Omental fat pad (tissue), 4 donors: Measurements from ENCODE around the gene TFB1M. TPM values are rescaled to one million over a fixed set of nuclear protein-coding genes. Genes with fewer than 3 reads are reported as not detected.
"Not testable (repeated sequence)": the region's sequence is repeated elsewhere in the genome, so short reads cannot be mapped to it uniquely, and the experiment has no call there.

Experiments
- ATAC-seq: fragments of 150-250 bp; one replicate; pipeline ENCODE4 v1.9.1; 2016; ENCODE audit warnings: mild to moderate bottlenecking, moderate library complexity; ENCODE audit not compliant: low FRiP score
- DNase-seq: peaks from one replicate; pipeline ENCODE4 v3.0.0-alpha.2; 2019; ENCODE audit warnings: low spot score
- total RNA-seq, 4 donors: library from RNA; depleted of rRNA; stranded (reverse); fragments of >200 nt; gene quantifications; one replicate each; pipeline ENCODE4 v1.1.0, GENCODE V29; 2016
- TF ChIP-seq, protein P1 (sequence below), 3 donors: fragments of 450-650 bp; IDR thresholded peaks; one replicate each; pipeline ENCODE4 v1.5.1; 2016 to 2017; ENCODE audit warnings: antibody characterized with exemption in 3 of 3, mild to moderate bottlenecking in 3 of 3, moderate library complexity in 2 of 3

The TFB1M gene
- total RNA-seq, 4 donors from 2014 or later = 6.4 to 9.2 (median 7.2) TPM

DNA sequence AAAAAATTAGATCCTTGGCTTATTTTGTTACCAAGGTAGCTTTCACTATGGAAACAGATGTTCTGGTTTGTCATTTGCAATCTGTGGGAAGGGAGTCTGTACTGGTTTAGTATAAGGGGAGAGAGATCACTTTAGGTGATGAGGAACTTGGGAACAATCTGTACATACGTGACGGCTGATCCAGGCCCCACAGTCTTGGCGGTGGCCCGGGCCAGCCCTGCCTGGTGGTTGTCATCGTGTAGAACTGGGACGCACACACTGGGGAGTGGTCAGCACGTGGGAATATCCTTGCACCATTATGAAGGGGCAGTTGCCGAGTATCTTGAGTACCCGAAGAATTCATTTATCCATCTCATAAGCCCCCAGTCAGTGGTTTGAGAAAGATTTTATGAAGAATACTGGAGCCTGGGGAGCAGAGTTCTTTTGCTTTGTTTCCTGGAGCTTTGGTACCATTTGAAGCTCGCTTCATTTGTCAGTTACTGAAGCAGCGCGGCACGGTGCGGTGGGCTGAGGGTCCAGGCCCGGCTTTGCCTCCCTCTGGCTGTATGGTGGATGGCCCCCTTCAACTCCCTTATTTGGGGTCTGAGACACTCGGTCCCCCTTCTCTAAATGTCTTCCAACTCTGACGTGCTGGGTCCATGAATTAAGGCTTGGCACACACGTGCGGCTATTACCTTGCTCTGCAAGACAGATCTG is 73.2 kb downstream of the TFB1M start:
- DNase-seq (no peak), ATAC-seq (no peak)
- TF ChIP-seq, protein P1, sequence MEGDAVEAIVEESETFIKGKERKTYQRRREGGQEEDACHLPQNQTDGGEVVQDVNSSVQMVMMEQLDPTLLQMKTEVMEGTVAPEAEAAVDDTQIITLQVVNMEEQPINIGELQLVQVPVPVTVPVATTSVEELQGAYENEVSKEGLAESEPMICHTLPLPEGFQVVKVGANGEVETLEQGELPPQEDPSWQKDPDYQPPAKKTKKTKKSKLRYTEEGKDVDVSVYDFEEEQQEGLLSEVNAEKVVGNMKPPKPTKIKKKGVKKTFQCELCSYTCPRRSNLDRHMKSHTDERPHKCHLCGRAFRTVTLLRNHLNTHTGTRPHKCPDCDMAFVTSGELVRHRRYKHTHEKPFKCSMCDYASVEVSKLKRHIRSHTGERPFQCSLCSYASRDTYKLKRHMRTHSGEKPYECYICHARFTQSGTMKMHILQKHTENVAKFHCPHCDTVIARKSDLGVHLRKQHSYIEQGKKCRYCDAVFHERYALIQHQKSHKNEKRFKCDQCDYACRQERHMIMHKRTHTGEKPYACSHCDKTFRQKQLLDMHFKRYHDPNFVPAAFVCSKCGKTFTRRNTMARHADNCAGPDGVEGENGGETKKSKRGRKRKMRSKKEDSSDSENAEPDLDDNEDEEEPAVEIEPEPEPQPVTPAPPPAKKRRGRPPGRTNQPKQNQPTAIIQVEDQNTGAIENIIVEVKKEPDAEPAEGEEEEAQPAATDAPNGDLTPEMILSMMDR (IDR thresholded peaks at IDR 0.05) = no peak

DNA sequence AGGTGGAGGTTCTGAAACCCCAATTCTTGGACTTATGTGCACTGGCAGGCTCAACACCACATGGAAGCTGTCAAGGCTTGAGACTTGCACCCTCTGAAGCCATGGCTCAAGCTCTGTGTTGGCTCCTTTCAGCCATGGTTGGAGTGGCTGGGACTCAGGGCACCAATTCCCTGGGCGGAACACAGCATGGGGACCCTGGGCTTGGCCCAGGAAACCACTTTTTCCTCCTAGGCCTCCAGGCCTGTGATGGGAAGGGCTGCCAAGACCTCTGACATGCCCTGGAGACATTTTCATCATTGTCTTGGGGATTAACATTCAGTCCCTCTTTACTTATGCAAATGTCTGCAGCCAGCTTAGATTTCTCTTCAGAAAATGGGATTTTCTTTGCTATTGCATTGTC is 76.7 kb downstream of the TFB1M start:
- no peak for DNase-seq
- TF ChIP-seq, protein P1 (IDR thresholded peaks at IDR 0.05) = no peak
- no peak for ATAC-seq

DNA sequence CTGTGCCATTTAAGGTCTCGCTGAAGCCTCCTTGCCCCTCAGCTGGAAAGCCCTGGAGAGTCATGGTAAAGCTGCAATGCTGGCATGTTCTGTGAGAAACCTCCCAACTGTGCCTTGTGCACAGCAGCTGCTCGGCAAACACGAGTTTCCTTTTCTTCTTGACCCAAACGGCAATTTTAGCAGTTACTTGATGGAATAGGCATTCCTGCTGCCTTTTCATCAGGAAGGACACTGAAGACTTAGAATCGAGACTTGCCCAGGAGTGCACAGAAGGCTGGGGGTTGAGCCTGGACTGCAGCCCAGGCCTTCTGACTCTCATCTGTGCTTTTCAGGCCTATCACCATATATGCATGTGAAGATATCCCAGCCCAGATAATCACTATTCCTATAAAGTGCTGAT is 79.2 kb downstream of the TFB1M start:
- TF ChIP-seq, protein P1 (IDR thresholded peaks at IDR 0.05) = no peak
- no peak for ATAC-seq

DNA sequence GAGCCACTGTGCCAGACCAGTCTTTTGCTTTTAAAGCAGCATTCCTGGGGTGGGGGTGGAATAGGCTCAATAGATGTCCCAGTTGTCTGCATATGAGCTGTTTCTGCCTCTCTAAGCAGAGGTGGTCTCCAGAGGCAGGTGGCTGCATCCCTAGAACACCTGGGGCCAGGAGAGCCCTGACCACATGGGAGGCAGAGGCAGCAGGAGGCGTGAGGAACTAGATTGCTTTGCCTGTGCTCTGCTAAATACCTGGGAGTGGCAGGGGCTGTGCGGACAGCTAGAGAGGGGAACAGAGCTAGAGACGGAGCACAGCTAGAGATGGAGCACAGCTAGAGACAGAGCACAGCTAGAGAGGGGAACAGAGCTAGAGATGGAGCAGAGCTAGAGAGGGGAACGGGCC is 79.6 kb downstream of the TFB1M start:
- DNase-seq (no peak), ATAC-seq (no peak)
- TF ChIP-seq, protein P1 (IDR thresholded peaks at IDR 0.05) = no peak

More for the DNA sequence above, 79.2 kb downstream of the TFB1M start:
- DNase-seq = no peak

DNA sequence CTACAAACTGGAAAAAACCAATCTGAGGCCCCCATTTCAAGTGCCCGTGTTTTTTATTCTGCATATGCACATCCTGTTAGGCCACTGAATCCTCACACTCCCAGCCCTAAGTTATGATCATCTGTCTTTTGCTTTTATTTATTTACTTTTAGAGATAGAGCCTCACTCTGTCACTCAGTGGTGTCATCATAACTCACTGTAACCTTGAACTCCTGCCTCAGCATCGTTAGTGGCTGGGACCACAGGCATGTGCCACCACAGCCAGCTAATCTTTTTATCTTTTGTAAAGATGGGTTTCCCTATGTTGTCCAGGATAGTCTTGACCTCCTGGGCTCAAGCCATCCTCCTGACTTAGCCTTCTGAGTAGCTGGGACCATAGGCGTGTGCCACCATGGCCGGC is 80.1 kb downstream of the TFB1M start:
- ATAC-seq = no peak
- TF ChIP-seq, protein P1 (IDR thresholded peaks at IDR 0.05) = no peak

DNA sequence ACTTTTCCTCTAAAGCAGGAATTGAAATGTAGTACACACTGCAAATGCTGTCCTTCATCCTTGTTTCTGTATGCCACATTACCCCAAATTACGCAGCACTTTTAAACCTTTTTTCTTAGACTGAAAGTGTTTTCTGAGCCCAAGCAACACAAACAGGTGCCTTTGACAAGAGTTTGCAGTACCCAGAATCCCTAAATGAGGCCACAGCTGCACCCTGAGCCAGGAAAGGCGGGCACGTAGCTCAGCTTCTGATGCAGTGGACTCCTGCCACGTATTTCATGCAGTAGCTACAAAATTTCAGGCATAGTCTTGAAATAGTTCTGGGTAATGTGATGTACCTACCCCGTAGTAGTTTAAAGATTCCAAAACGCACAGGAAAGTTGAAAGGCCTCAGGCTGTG is 81.4 kb downstream of the TFB1M start:
- ATAC-seq (no peak), DNase-seq (no peak)
- TF ChIP-seq, protein P1 (IDR thresholded peaks at IDR 0.05) = no peak

More for the DNA sequence above, 80.1 kb downstream of the TFB1M start:
- DNase-seq = no peak

DNA sequence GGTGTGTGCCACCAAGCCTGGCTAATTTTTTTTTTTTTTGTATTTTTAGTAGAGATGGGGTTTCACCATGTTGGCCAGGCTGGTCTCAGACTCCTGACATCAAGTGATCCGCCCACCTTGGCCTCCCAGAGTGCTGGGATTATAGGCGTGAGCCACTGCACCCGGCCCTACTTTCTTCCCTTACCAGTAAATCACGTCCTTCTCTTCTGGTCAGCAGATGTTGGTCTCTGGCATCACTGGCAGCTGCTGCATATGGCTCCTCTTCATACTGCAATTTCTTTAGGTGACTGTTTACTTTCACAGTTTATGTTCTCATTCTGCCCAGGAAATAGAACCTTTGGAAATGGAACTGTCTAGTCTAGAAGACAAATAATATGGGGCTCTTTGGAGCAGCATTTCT is 83.3 kb downstream of the TFB1M start:
- not testable (repeated sequence) for DNase-seq, ATAC-seq
